HPDE6-E6E7 (cell line): ENCODE results near the gene IFI16.
"Not testable (repeated sequence)": the region's sequence is repeated elsewhere in the genome, so short reads cannot be mapped to it uniquely, and the experiment has no call there.

Experiments
- DNase-seq: peaks from one replicate; pipeline ENCODE4 v3.0.0; 2011; ENCODE audit warnings: missing footprints; ENCODE audit errors: extremely low spot score

Gene IFI16

DNA sequence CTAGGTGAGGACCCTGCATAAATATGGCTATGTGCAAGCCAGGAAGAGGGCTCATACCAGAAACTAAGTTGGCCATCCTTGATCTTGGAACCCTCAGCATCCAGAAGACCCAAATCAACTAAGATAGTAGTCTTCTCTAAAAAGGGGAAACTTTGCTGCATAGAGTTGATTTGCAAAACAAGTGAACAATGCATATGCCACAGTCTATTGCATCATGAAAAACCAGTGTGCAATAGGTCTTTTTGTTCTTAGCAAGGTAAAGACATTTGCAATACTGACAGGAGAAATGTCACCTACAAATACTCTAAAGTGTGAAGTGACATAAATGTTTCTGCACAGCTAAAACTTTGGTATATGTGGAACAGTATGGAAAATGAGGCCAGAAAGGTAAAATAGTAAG is 2.0 kb upstream of the IFI16 start:
- DNase-seq: no peak

DNA sequence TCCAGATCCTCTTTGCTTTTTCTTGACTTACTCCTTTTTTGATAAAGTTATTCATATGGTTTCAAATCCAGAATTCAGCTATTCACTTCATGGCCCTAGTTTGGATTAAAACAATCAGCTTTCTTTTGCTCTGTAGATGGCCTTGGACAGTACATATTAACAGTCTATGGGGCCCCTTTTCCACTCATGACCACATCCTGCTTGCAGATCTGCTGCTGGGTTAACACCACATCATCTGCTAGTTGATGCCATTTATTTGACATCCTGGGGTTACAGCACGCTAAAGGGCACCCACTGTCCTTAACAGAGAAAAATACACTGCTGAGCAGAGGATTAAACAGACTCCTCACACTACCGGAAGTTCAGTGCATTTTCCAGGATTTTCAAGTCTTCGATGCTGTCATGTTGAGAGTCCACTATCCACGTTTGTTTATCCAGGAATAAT is 941 bp upstream of the IFI16 start:
- no peak for DNase-seq

- no peak for DNase-seq
These were observed 420 bp upstream of the IFI16 start for GRCh38 chr1:159009287-159009686.

DNA sequence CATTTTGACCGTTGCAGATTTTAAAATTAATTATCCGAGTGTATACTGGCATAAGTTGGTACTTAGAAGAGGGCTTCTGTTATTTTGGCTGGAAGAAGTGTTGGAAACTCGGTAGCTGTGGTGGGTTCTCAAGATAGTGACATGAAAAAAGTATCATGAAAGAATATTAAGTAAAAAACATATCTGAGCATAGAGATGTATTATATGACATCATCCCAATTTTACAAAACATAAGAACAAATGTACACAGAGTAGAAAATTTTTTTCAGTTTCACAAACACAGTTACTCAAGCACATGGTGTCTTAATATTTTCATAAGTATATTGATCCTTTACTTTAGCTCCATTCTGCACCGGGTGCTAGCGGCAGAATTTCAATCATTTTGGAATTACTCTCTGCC is 684 bp downstream of the IFI16 start:
- no peak for DNase-seq

DNA sequence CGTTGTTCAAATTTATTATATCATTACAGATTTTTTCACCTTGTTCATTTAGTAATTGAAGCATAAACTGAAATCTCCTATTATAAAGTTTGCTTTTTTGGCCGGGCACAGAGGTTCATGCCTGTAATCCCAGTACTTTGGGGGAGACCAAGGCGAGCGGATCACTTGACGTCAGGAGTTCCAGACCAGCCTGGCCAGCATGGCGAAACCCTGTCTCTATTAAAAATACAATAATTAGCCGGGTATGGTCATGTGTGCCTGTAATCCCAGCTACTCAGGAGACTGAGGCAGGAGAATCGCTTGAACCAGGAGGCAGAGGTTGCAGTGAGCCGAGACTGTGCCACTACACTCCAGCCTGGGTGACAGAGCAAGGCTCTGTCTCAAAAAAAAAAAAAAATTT is 1.3 kb downstream of the IFI16 start:
- DNase-seq: not testable (repeated sequence)

GRCh38 chr1:159011751-159012150 is 2.0 kb downstream of the IFI16 start:
- no peak for DNase-seq

DNA sequence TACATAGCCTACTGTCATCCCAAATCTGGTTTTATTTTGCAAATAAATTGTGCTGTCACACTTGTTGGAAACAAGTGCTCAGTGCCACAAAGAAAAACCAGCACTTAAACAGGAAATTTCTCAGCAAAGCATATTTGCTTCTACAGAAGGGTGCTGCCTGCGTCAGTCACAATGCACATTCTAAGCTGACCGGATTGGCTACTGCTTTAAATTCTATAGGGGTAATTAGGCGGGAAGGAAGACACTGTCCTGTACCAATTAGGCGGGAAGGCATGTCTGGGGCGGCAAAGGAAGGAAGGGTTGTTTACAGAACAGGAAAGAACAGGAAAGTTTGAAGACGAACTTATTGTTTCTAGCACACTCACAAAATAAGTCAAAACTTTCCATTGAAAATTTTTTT is 2.8 kb downstream of the IFI16 start:
- no peak for DNase-seq

GRCh38 chr1:159014003-159014571 is 4.4 kb downstream of the IFI16 start:
- DNase-seq: no peak

GRCh38 chr1:159014851-159015250 is 5.1 kb downstream of the IFI16 start:
- DNase-seq: no peak

DNA sequence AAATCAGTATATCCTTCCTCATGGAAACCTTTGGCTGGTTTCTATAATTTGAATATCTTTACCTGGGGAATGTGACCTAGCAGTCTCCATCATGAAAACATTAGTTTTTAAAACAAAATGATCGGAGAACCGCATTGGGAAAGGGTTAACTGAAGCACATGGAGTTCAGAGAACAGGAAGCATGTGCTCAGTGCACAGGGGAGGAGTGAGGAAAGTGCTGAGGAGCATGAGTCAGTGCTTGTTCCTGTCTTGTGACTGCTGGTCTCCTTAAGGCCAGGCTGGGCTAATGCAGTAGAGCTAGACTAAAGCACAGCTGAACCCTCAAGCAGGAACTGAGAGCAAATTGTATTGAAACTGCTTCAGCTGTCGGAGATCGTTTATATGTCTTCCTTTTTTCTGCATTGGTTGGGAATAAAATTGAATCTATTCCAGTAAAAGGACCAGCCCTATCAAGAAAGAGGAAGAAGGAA is 5.8 kb downstream of the IFI16 start:
- peak; percentile 82 for DNase-seq

- DNase-seq: no peak
These were observed 14.0 kb downstream of the IFI16 start for GRCh38 chr1:159023723-159024122.

DNA sequence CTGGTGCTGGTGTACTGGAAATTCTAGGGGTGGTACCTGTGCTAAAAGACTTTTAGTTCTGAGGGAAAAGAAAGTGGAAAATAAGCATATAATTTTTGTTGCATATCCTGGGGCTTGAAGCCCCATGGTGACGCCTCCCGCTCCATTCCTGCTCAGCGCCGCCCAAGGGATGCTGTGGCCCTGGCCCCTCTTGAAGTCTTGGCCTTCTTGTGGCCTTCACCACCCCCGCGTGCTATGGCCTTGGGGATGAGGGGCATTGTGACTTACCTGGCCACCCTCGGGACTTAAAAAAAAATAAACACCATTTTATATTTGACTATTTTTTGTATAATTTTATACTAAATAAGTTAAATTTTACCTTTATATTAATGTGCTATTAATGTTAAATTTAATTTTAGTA is 15.3 kb downstream of the IFI16 start:
- DNase-seq: no peak

DNA sequence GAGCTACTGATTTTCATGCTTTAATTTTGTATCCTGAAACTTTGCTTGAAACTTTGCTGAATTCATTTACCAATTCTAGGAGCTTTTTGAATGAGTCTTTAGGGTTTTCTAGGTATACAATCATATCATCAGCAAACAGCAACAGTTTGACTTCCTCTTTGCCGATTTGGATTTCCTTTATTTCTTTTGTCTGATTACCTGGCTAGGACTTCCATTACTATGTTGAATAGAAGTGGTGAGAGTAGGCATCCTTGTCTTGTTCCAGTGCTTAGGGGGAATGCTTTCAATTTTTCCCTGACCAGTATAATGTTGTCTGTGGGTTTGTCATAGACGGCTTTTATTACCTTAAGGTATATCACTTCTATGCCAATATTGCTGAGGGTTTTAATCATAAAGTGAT is 17.1 kb downstream of the IFI16 start:
- not testable (repeated sequence) for DNase-seq

DNA sequence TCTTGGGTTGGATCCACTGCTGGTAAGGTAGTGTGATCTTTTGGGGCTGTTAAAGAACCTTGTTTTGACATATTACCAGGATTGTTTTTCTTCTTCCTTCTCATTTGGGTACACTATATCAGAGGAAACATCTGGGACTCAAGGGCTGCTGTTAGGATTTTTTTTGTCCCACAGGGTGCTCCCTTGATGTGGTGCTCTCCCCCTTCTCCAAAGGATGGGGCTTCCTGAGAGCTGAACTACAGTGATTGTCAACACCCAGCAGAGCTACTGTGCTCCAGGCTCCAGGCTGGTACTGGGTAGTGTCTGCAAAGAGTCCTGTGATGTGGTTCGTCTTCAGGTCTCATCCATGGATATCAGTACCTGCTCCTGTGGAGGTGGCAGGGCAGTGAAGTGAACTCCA is 20.6 kb downstream of the IFI16 start:
- no peak for DNase-seq

DNA sequence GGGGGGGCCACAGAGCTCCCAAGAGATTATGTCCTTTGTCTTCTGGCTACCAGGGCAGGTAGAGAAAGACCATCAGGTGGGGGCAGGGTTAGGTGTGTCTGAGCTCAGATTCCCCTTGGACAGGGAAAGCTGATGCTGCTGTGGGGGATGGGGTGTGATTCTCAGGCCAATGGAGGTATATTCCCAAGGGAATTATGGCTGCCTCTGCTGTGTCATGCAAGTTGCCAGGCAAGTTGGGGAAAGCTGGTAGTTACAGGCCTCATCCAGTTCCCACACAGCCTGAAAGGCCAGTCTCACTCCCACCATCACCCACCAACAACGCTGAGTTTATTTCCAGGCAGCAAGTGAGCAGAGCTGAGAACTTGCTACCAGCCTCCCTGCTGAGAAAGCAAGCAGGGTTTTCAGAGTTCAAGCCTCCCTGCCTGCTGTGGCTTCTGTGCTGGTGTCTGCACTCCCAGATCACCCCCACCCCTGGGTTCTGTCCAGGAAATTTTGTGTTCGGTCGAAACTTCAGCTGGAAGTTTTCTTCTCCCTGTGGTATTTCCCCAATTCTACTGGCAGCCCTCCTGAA is 21.3 kb downstream of the IFI16 start:
- DNase-seq: no peak

- no peak for DNase-seq
These were observed 30.5 kb downstream of the IFI16 start for GRCh38 chr1:159040206-159040605.

DNA sequence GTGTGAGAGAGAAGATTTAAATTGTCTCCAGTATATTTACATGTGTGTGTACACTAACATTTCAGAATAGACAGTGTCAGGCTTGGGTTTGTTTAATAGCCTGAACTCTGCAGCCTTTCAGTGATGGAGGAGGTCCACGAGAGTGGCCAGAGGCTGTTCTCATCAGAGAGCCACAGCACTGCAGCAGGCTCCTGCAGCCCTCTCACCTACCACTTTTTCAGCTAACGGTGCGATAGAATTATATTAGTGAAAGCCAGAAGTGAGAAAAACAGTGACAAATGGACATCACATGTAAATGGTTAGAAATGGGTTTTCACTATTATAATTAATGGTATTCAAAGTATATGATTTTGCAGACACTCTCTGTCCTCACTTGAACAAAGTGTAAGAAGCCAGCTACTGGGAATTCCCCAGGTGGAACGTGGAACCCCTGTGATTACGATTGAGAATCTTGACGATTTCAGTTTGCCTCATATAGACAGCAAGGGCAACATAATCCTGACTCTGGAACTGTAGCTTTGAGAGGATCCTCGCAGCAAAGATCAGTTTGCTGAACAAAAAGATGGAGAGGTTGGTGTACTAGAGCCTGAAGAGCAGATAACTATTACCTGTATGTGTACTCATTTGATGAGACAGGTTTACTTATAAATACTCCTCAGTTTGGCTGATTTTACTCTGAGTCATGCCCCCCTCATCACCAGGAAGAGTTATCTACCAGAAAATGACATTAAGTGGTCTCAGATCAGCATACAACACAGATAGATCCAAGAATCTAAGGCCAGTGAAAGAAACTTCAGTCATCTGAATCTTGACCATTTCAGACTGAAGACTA is 31.4 kb downstream of the IFI16 start:
- DNase-seq: no peak

- not testable (repeated sequence) for DNase-seq
These were observed 36.8 kb downstream of the IFI16 start for GRCh38 chr1:159046486-159046885.

- no peak for DNase-seq
These were observed 41.7 kb downstream of the IFI16 start for GRCh38 chr1:159051436-159051835.

GRCh38 chr1:159054427-159054826 is 44.7 kb downstream of the IFI16 start:
- DNase-seq: no peak

GRCh38 chr1:159055181-159055641 is 45.5 kb downstream of the IFI16 start:
- DNase-seq: no peak

GRCh38 chr1:159056069-159056698 is 46.5 kb downstream of the IFI16 start:
- DNase-seq: no peak
